CD8-positive, alpha-beta memory T cell (primary cell): ENCODE data around the gene CNP. TPM values are rescaled to one million over a fixed set of nuclear protein-coding genes. Genes with fewer than 3 reads are reported as not detected.

Experiments
- polyA plus RNA-seq: library from polyadenylated mRNA; unstranded; fragments of 300-500 nt; fragmentation: Illumina TruSeq; gene quantifications from one replicate; pipeline ENCODE4 v1.2.3, GENCODE V29; 2021
- total RNA-seq, 2 experiments: library from RNA; stranded (reverse); gene quantifications; one replicate each; pipeline ENCODE4 v1.2.3, GENCODE V29; 2021

Gene CNP
- total and polyA plus RNA-seq, 3 experiments from 2014 or later: 35.3 to 71.6 (median 70.3) TPM

Other genes starting within 250 kb of the CNP start
- gene HAP1, start 232.2 kb upstream of the CNP start, total RNA-seq: under 1 TPM; 0.13 to 0.18 TPM
- gene HAP1, start 232.2 kb upstream of the CNP start, polyA plus RNA-seq: not detected
- under 1 TPM; 0.33 to 0.35 TPM for gene JUP, start 180.1 kb upstream of the CNP start, total RNA-seq
- gene JUP, start 180.1 kb upstream of the CNP start, polyA plus RNA-seq: not detected
- gene P3H4, start 154.8 kb upstream of the CNP start, total RNA-seq: 1 to 10 TPM; 2.6 to 3.7 TPM
- gene P3H4, start 154.8 kb upstream of the CNP start, polyA plus RNA-seq: 5.4 TPM
- 1 to 10 TPM; 1.4 to 1.5 TPM for gene FKBP10, start 153.8 kb upstream of the CNP start, total RNA-seq
- gene FKBP10, start 153.8 kb upstream of the CNP start, polyA plus RNA-seq: not detected
- gene NT5C3B, start 130.6 kb upstream of the CNP start, total RNA-seq: 10 to 100 TPM; 48.5 to 50.2 TPM
- gene NT5C3B, start 130.6 kb upstream of the CNP start, polyA plus RNA-seq: 45.0 TPM
- not detected for gene KLHL10, start 129.0 kb upstream of the CNP start, total RNA-seq
- 0.24 TPM for gene KLHL10, start 129.0 kb upstream of the CNP start, polyA plus RNA-seq
- gene KLHL11, start 101.4 kb upstream of the CNP start, total RNA-seq: 10 to 100 TPM; 24.7 to 26.9 TPM
- 6.4 TPM for gene KLHL11, start 101.4 kb upstream of the CNP start, polyA plus RNA-seq
- 100 to 1,000 TPM; 188 to 189 TPM for gene ACLY, start 47.8 kb upstream of the CNP start, total RNA-seq
- 70.6 TPM for gene ACLY, start 47.8 kb upstream of the CNP start, polyA plus RNA-seq
- under 1 TPM; 0.53 to 0.57 TPM for gene ODAD4, start 36.2 kb upstream of the CNP start, total RNA-seq
- 0.10 TPM for gene ODAD4, start 36.2 kb upstream of the CNP start, polyA plus RNA-seq
- 100 to 1,000 TPM; 111 TPM for gene DNAJC7, start 50.6 kb downstream of the CNP start, total RNA-seq
- gene DNAJC7, start 50.6 kb downstream of the CNP start, polyA plus RNA-seq: 74.6 TPM
- 10 to 100 TPM; 29.4 to 31.3 TPM for gene NKIRAS2, start 53.3 kb downstream of the CNP start, total RNA-seq
- gene NKIRAS2, start 53.3 kb downstream of the CNP start, polyA plus RNA-seq: 33.5 TPM
- gene C17orf113, start 83.8 kb downstream of the CNP start, total RNA-seq: under 1 TPM; 0.15 to 0.20 TPM
- gene C17orf113, start 83.8 kb downstream of the CNP start, polyA plus RNA-seq: 0.10 TPM
- not detected for gene ZNF385C, start 131.7 kb downstream of the CNP start, total RNA-seq
- gene ZNF385C, start 131.7 kb downstream of the CNP start, polyA plus RNA-seq: not detected
- gene DHX58, start 145.9 kb downstream of the CNP start, total RNA-seq: 1 to 10 TPM; 8.1 to 9.7 TPM
- 10.7 TPM for gene DHX58, start 145.9 kb downstream of the CNP start, polyA plus RNA-seq
- 10 to 100 TPM; 52.5 to 53.3 TPM for gene KAT2A, start 154.6 kb downstream of the CNP start, total RNA-seq
- 8.5 TPM for gene KAT2A, start 154.6 kb downstream of the CNP start, polyA plus RNA-seq
- under 1 TPM; 0.11 to 0.15 TPM for gene HSPB9, start 156.0 kb downstream of the CNP start, total RNA-seq
- not detected for gene HSPB9, start 156.0 kb downstream of the CNP start, polyA plus RNA-seq
- gene RAB5C, start 188.2 kb downstream of the CNP start, total RNA-seq: 10 to 100 TPM; 61.3 to 64.3 TPM
- gene RAB5C, start 188.2 kb downstream of the CNP start, polyA plus RNA-seq: 86.0 TPM
- 1 to 10 TPM; 1.5 to 1.7 TPM for gene KCNH4, start 214.3 kb downstream of the CNP start, total RNA-seq
- gene KCNH4, start 214.3 kb downstream of the CNP start, polyA plus RNA-seq: not detected
- not detected for gene HCRT, start 218.7 kb downstream of the CNP start, total RNA-seq
- not detected for gene HCRT, start 218.7 kb downstream of the CNP start, polyA plus RNA-seq
- 10 to 100 TPM; 18.4 to 21.7 TPM for gene GHDC, start 227.7 kb downstream of the CNP start, total RNA-seq
- gene GHDC, start 227.7 kb downstream of the CNP start, polyA plus RNA-seq: 23.1 TPM